Measurements from ENCODE around the gene TMEM231.
A peak's percentile ranks its signal among the peaks of the same experiment; 100 is the strongest.
"Not testable (repeated sequence)": the region's sequence is repeated elsewhere in the genome, so short reads cannot be mapped to it uniquely, and the experiment has no call there.

TMEM231 gene

GRCh38 chr16:75566758-75567255 lies 10.8 kb upstream of the TMEM231 start:
- DNase-seq (ENCODE audit: low read depth in 2 of 2) = no peak

GRCh38 chr16:75566040-75566757 lies 10.1 kb upstream of the TMEM231 start, which contains the start of gene GABARAPL2:
GABARAPL2 (plus strand) TSS chr16:75566379; CDS start chr16:75566487, 108 bp downstream.
- DNase-seq (ENCODE audit: low read depth in 2 of 2) = peak; percentile 77 to 84

GRCh38 chr16:75565640-75566039 lies 9.6 kb upstream of the TMEM231 start:
- DNase-seq (ENCODE audit: low read depth in 2 of 2) = no peak

- DNase-seq (ENCODE audit: low read depth in 2 of 2) = no peak
These were observed 3.7 kb upstream of the TMEM231 start for GRCh38 chr16:75559564-75560372.

GRCh38 chr16:75558846-75559401 lies 2.9 kb upstream of the TMEM231 start:
- DNase-seq (ENCODE audit: low read depth in 2 of 2) = no peak

- DNase-seq (ENCODE audit: low read depth in 2 of 2) = no peak
These were observed 439 bp upstream of the TMEM231 start for GRCh38 chr16:75556431-75556950.

GRCh38 chr16:75555213-75555706 lies 792 bp downstream of the TMEM231 start:
- no peak for DNase-seq (ENCODE audit: low read depth in 2 of 2)

GRCh38 chr16:75552951-75553350 lies 3.1 kb downstream of the TMEM231 start:
- DNase-seq (ENCODE audit: low read depth in 2 of 2) = no peak

GRCh38 chr16:75550211-75550662 lies 5.8 kb downstream of the TMEM231 start:
- no peak for DNase-seq (ENCODE audit: low read depth in 2 of 2)

GRCh38 chr16:75548456-75548855 lies 7.6 kb downstream of the TMEM231 start:
- DNase-seq (ENCODE audit: low read depth in 2 of 2) = not testable (repeated sequence)

- no peak for DNase-seq (ENCODE audit: low read depth in 2 of 2)
These were observed 9.8 kb downstream of the TMEM231 start for GRCh38 chr16:75546293-75546692.

GRCh38 chr16:75545879-75546278 lies 10.2 kb downstream of the TMEM231 start:
- DNase-seq (ENCODE audit: low read depth in 2 of 2) = not testable (repeated sequence)

GRCh38 chr16:75542462-75542861 lies 13.6 kb downstream of the TMEM231 start:
- not testable (repeated sequence) for DNase-seq (ENCODE audit: low read depth in 2 of 2)

GRCh38 chr16:75541236-75541635 lies 14.8 kb downstream of the TMEM231 start:
- DNase-seq (ENCODE audit: low read depth in 2 of 2) = no peak

GRCh38 chr16:75538882-75539565 lies 17.0 kb downstream of the TMEM231 start:
- DNase-seq (ENCODE audit: low read depth in 2 of 2) = not testable (repeated sequence)

GRCh38 chr16:75537776-75538175 lies 18.3 kb downstream of the TMEM231 start:
- DNase-seq (ENCODE audit: low read depth in 2 of 2) = no peak

GRCh38 chr16:75535901-75536300 lies 20.2 kb downstream of the TMEM231 start, which contains the start of gene CHST5:
CHST5 (minus strand) TSS chr16:75536108; CDS start chr16:75530384, 5,724 bp downstream.
- no peak for DNase-seq (ENCODE audit: low read depth in 2 of 2)

GRCh38 chr16:75535211-75535843 lies 20.7 kb downstream of the TMEM231 start:
- DNase-seq (ENCODE audit: low read depth in 2 of 2) = no peak

GRCh38 chr16:75534560-75535205 lies 21.4 kb downstream of the TMEM231 start:
- DNase-seq (ENCODE audit: low read depth in 2 of 2) = no peak

- no peak for DNase-seq (ENCODE audit: low read depth in 2 of 2)
These were observed 23.3 kb downstream of the TMEM231 start for GRCh38 chr16:75532791-75533190.
